ENCODE measurements around the gene STMND1. TPM values are rescaled to one million over a fixed set of nuclear protein-coding genes. Genes with fewer than 3 reads are reported as not detected.

The STMND1 gene
- total RNA-seq, 4 donors from 2014 or later, result 0.49 TPM; not detected in 3

DNA sequence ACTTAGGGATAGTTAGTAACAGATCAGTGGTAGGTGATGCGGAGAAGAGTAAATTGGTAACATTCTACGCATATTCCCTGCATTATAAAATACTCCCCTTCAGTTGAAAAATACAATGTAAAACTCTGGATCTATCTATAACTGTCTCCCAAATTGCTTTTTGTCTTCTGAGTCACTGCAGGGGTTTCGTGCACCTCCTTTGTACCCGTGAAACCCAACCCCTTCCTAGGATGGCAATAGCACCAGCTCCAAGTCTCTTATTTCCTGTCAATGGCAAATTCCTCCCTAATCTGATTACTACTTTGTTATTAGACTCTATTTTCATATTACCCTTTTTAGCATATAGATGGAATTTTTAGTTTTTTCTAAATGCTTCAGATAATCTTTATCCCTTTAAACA lies 20.6 kb upstream of the STMND1 start:
- no peaks in the 10 kb centered on the region for H3K27me3 ChIP-seq
- TF ChIP-seq EP300 (IDR thresholded peaks at IDR 0.05) (no peak), POLR2A (IDR thresholded peaks at IDR 0.05) (no peak), POLR2AphosphoS5 (IDR thresholded peaks at IDR 0.05) (no peak)
- TF ChIP-seq, protein P1, sequence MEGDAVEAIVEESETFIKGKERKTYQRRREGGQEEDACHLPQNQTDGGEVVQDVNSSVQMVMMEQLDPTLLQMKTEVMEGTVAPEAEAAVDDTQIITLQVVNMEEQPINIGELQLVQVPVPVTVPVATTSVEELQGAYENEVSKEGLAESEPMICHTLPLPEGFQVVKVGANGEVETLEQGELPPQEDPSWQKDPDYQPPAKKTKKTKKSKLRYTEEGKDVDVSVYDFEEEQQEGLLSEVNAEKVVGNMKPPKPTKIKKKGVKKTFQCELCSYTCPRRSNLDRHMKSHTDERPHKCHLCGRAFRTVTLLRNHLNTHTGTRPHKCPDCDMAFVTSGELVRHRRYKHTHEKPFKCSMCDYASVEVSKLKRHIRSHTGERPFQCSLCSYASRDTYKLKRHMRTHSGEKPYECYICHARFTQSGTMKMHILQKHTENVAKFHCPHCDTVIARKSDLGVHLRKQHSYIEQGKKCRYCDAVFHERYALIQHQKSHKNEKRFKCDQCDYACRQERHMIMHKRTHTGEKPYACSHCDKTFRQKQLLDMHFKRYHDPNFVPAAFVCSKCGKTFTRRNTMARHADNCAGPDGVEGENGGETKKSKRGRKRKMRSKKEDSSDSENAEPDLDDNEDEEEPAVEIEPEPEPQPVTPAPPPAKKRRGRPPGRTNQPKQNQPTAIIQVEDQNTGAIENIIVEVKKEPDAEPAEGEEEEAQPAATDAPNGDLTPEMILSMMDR (IDR thresholded peaks at IDR 0.05), result no peak
- no peak overlapping the region for H3K4me3 ChIP-seq
- no peaks in the 10 kb centered on the region for H3K36me3 ChIP-seq
- H3K27ac ChIP-seq, result no peak overlapping the region
- WGBS, result 68% methylated on average over 4 of the region's 4 CpGs
- H3K9me3 ChIP-seq, result no peaks in the 10 kb centered on the region
- H3K4me1 ChIP-seq, result no peaks in the 10 kb centered on the region
- no peak for DNase-seq (ENCODE audit: low spot score in 2 of 2)

GRCh38 chr6:17081860-17082508 lies 19.9 kb upstream of the STMND1 start:
- peaks cover 2% of the 10 kb centered on the region for H3K4me1 ChIP-seq
- no peaks in the 10 kb centered on the region for H3K27me3 ChIP-seq
- no peaks in the 10 kb centered on the region for H3K9me3 ChIP-seq
- no peak overlapping the region for H3K27ac ChIP-seq
- H3K4me3 ChIP-seq, result no peak overlapping the region
- WGBS, result 74% methylated on average over 5 of the region's 5 CpGs
- no peak for DNase-seq (ENCODE audit: low spot score in 2 of 2)
- no peaks in the 10 kb centered on the region for H3K36me3 ChIP-seq
- TF ChIP-seq POLR2AphosphoS5 (IDR thresholded peaks at IDR 0.05), result no peak
- TF ChIP-seq, protein P1 (IDR thresholded peaks at IDR 0.05), result no peak
- TF ChIP-seq POLR2A (IDR thresholded peaks at IDR 0.05), result no peak
- TF ChIP-seq EP300 (IDR thresholded peaks at IDR 0.05), result no peak

GRCh38 chr6:17083397-17083796 lies 18.5 kb upstream of the STMND1 start:
- DNase-seq (ENCODE audit: low spot score in 2 of 2), result no peak
- Histone ChIP-seq H3K27me3 (no peaks in the 10 kb centered on the region), H3K27ac (no peak overlapping the region), H3K4me3 (no peak overlapping the region), H3K9me3 (no peaks in the 10 kb centered on the region), H3K4me1 (peaks cover 2% of the 10 kb centered on the region), H3K36me3 (no peaks in the 10 kb centered on the region)
- WGBS, result 79% methylated on average over 3 of the region's 3 CpGs
- TF ChIP-seq, protein P1 (IDR thresholded peaks at IDR 0.05), result no peak
- no peak for TF ChIP-seq POLR2AphosphoS5 (IDR thresholded peaks at IDR 0.05)
- no peak for TF ChIP-seq POLR2A (IDR thresholded peaks at IDR 0.05)
- TF ChIP-seq EP300 (IDR thresholded peaks at IDR 0.05), result no peak

- TF ChIP-seq, protein P1 (IDR thresholded peaks at IDR 0.05), result peak; percentile 26 to 52
- no peak for TF ChIP-seq POLR2AphosphoS5 (IDR thresholded peaks at IDR 0.05)
- Histone ChIP-seq H3K27me3 (no peaks in the 10 kb centered on the region), H3K27ac (no peak overlapping the region), H3K36me3 (no peaks in the 10 kb centered on the region), H3K4me3 (no peak overlapping the region), H3K4me1 (peaks cover 2% of the 10 kb centered on the region), H3K9me3 (no peaks in the 10 kb centered on the region)
- 19% methylated on average over 11 of the region's 11 CpGs for WGBS
- DNase-seq (ENCODE audit: low spot score in 2 of 2), result no peak
Observed at GRCh38 chr6:17086469-17086868, 15.4 kb upstream of the STMND1 start.

GRCh38 chr6:17088091-17088611 lies 13.7 kb upstream of the STMND1 start:
- Histone ChIP-seq H3K36me3 (no peaks in the 10 kb centered on the region), H3K4me1 (peaks cover 2% of the 10 kb centered on the region), H3K27ac (no peak overlapping the region), H3K9me3 (no peaks in the 10 kb centered on the region), H3K4me3 (no peak overlapping the region), H3K27me3 (no peaks in the 10 kb centered on the region)
- TF ChIP-seq POLR2A (IDR thresholded peaks at IDR 0.05), result no peak
- TF ChIP-seq, protein P1 (IDR thresholded peaks at IDR 0.05), result no peak
- TF ChIP-seq EP300 (IDR thresholded peaks at IDR 0.05), result no peak
- no peak for TF ChIP-seq POLR2AphosphoS5 (IDR thresholded peaks at IDR 0.05)
- 97% methylated on average over 4 of the region's 4 CpGs for WGBS
- DNase-seq (ENCODE audit: low spot score in 2 of 2), result no peak

Measured in suprapubic skin (tissue), 4 donors.